ENCODE measurements around the gene VCL.

- TF ChIP-seq CTCF (IDR thresholded peaks at IDR 0.05; ENCODE audit: poor library complexity, severe bottlenecking) (no peak), SMC3 (conservative IDR thresholded peaks at IDR 0.05; ENCODE audit: poor library complexity) (no peak), POLR2AphosphoS5 (IDR thresholded peaks at IDR 0.05) (no peak), EZH2 (IDR thresholded peaks at IDR 0.05; ENCODE audit: borderline replicate concordance, insufficient read depth, low read length, poor library complexity, severe bottlenecking) (no peak), EP300 (conservative IDR thresholded peaks at IDR 0.05; ENCODE audit: poor library complexity, severe bottlenecking) (no peak), TAF1 (IDR thresholded peaks at IDR 0.05; ENCODE audit: low read depth) (no peak)
Measured at GRCh38 chr10:74008212-74008731, 10.4 kb downstream of the VCL start.
